Measurements from ENCODE around the gene SCML1.

GRCh38 chrX:17710871-17711301 is 26.4 kb upstream of the SCML1 start:
- TF ChIP-seq CTCF (IDR thresholded peaks at IDR 0.05) (no peak), POLR2A (IDR thresholded peaks at IDR 0.05) (no peak), POLR2AphosphoS5 (IDR thresholded peaks at IDR 0.05) (no peak), EP300 (IDR thresholded peaks at IDR 0.05) (no peak)

Measured in upper lobe of left lung (tissue), 4 donors.